B cell (primary cell): ENCODE results near the gene CDCA7. TPM values are rescaled to one million over a fixed set of nuclear protein-coding genes. Genes with fewer than 3 reads are reported as not detected.

Experiments used
- ATAC-seq: fragments of 200-7000 bp; cut with Tn5 transposase; one replicate; pipeline ENCODE4 v1.10.0; 2021; ENCODE audit warnings: low read depth, mild to moderate bottlenecking, moderate number of reproducible peaks, moderate library complexity
- CTCF ChIA-PET: fragments of 350-600 bp; sonication (Branson Sonifier 250); formaldehyde crosslinking; loops from one replicate; lab custom pipeline; 2021; ENCODE audit warnings: antibody characterized with exemption, inconsistent platforms; lab: Charles Lee
- POLR2A ChIA-PET: fragments of 350-600 bp; sonication (Branson Sonifier 250); formaldehyde crosslinking; loops from one replicate; lab custom pipeline; 2021; ENCODE audit warnings: antibody characterized with exemption; lab: Charles Lee
- DNase-seq: peaks from one replicate; pipeline ENCODE4 v3.0.0; 2013
- H2AFZ ChIP-seq: 2 replicates; pipeline ENCODE4 v1.6.1; 2012; ENCODE audit warnings: mild to moderate bottlenecking, low read depth, low read length; ENCODE audit not compliant: insufficient read depth, poor library complexity, severe bottlenecking
- H3K27ac ChIP-seq, 2 donors: 1 replicate in 1 of 2; 2 replicates in 1 of 2; pipeline ENCODE4 v1.5.1; 2012 to 2013; ENCODE audit warnings: low read length in 2 of 2, mild to moderate bottlenecking in 2 of 2, moderate library complexity in 1 of 2
- H3K27me3 ChIP-seq, 4 experiments: fragments of 200-600 bp in 1 of 4; sonication (generic) in 1 of 4; replicated peaks in 1 of 4; 1 replicate in 2 of 4; 2 replicates in 2 of 4; pipeline versions ENCODE4 v1.6.1 to v1.7.0; 2013 to 2016; ENCODE audit warnings: low read length in 3 of 4, mild to moderate bottlenecking in 2 of 4, mixed read lengths in 1 of 4, moderate library complexity in 1 of 4; ENCODE audit not compliant: insufficient read depth in 4 of 4, control insufficient read depth in 3 of 4; ENCODE audit errors: control extremely low read depth in 1 of 4
- H3K36me3 ChIP-seq, 2 experiments: replicated peaks in 1 of 2; 1 replicate in 1 of 2; 2 replicates in 1 of 2; pipeline versions ENCODE4 v1.6.1 to v1.7.1; 2013; ENCODE audit warnings: low read length in 1 of 2; ENCODE audit not compliant: insufficient read depth in 2 of 2, control insufficient read depth in 1 of 2; ENCODE audit errors: control extremely low read depth in 1 of 2, extremely low read depth in 1 of 2
- H3K4me1 ChIP-seq, 2 donors: fragments of 200-600 bp in 1 of 2; sonication (generic) in 1 of 2; 1 replicate in 1 of 2; 2 replicates in 1 of 2; pipeline versions ENCODE4 v1.5.1 to v1.6.1; 2013 to 2017; ENCODE audit warnings: low read length in 2 of 2; ENCODE audit not compliant: control insufficient read depth in 2 of 2, insufficient read depth in 2 of 2
- H3K4me2 ChIP-seq: replicated peaks from 2 replicates; pipeline ENCODE3; 2012; ENCODE audit warnings: mild to moderate bottlenecking, low read depth, low read length; ENCODE audit not compliant: poor library complexity, severe bottlenecking
- H3K4me3 ChIP-seq, 5 experiments: fragments of 200-600 bp in 1 of 5; sonication (generic) in 1 of 5; 1 replicate in 3 of 5; 2 replicates in 2 of 5; pipeline versions ENCODE4 v1.5.1 to v1.7.0; 2011 to 2016; ENCODE audit warnings: low read length in 4 of 5, mild to moderate bottlenecking in 4 of 5, low read depth in 2 of 5, control low read depth in 1 of 5, moderate library complexity in 1 of 5; ENCODE audit not compliant: insufficient read depth in 1 of 5; ENCODE audit errors: control extremely low read depth in 1 of 5, extremely low read depth in 1 of 5
- H3K79me2 ChIP-seq: fragments of 200-600 bp; sonication (generic); one replicate; pipeline ENCODE4 v1.6.0; 2016; ENCODE audit warnings: low read length; ENCODE audit not compliant: control insufficient read depth, insufficient read depth
- H3K9ac ChIP-seq: fragments of 200-600 bp; sonication (generic); 2 replicates; pipeline ENCODE4 v1.6.1; 2017; ENCODE audit warnings: mild to moderate bottlenecking, low read length, moderate library complexity
- H3K9me3 ChIP-seq, 3 donors: one replicate each; pipeline versions ENCODE4 v1.6.1 to v1.7.1; 2013; ENCODE audit warnings: low read length in 2 of 3; ENCODE audit not compliant: control insufficient read depth in 2 of 3, insufficient read depth in 1 of 3; ENCODE audit errors: control extremely low read depth in 1 of 3
- H4K20me1 ChIP-seq: 2 replicates; pipeline ENCODE4 v1.6.0; 2012; ENCODE audit warnings: mild to moderate bottlenecking, low read length; ENCODE audit not compliant: insufficient read depth, control insufficient read depth, poor library complexity, severe bottlenecking
- H3K27ac Mint-ChIP-seq: one replicate; pipeline ENCODE4 v1.8.0; 2021; ENCODE audit warnings: mixed read lengths
- H3K27me3 Mint-ChIP-seq: one replicate; pipeline ENCODE4 v1.8.0; 2021; ENCODE audit warnings: mixed read lengths
- H3K4me1 Mint-ChIP-seq: one replicate; pipeline ENCODE4 v1.8.0; 2021; ENCODE audit warnings: mixed read lengths
- H3K4me3 Mint-ChIP-seq: one replicate; pipeline ENCODE4 v1.8.0; 2021; ENCODE audit warnings: mixed read lengths
- H3K9me3 Mint-ChIP-seq: one replicate; pipeline ENCODE4 v1.8.0; 2022; ENCODE audit warnings: mixed read lengths; ENCODE audit not compliant: insufficient read depth
- EZH2 ChIP-seq: IDR thresholded peaks from 2 replicates; pipeline ENCODE4 v1.6.1; 2012; ENCODE audit warnings: borderline replicate concordance, low read depth, mild to moderate bottlenecking, moderate library complexity, low read length; ENCODE audit not compliant: insufficient read depth, poor library complexity, severe bottlenecking
- WGBS: methylation state at CpG from one replicate; pipeline ENCODE4 v1.1.5; 2013; ENCODE audit warnings: missing lambda C conversion rate; ENCODE audit not compliant: insufficient coverage; 5-methylcytosine and 5-hydroxymethylcytosine counted together
- intact Hi-C: fragments of 100-400 bp; cut with micrococcal nuclease; formaldehyde crosslinking; loops from one replicate; pipeline ENCODE4 v1.10.0; 2022
- polyA plus RNA-seq: library from polyadenylated mRNA; depleted of rRNA; stranded (reverse); fragments of >200 nt; gene quantifications from 2 replicates; pipeline ENCODE4 v1.2.3, GENCODE V29; 2012
- total RNA-seq, 2 donors: library from RNA; stranded (reverse); fragments of 120-200 nt in 1 of 2; gene quantifications; 1 replicate in 1 of 2; 2 replicates in 1 of 2; pipeline versions ENCODE4 v1.2.3 to v1.2.4, GENCODE V29; 2013 to 2022
- TF ChIP-seq, protein P1 (sequence below): fragments of 200-600 bp; IDR thresholded peaks from one replicate; pipeline ENCODE4 v1.8.0; 2022; ENCODE audit warnings: antibody characterized with exemption, mild to moderate bottlenecking

CDCA7 gene
- total and polyA plus RNA-seq, 2 donors (not counting 1 experiment from before 2014, with no cell fraction given) = 2.4 to 3.2 TPM

GRCh38 chr2:173354073-173354581 lies 545 bp upstream of the CDCA7 start:
- peak overlapping the region; percentile 86 for H3K4me2 ChIP-seq
- no peak for TF ChIP-seq EZH2
- TF ChIP-seq, protein P1, sequence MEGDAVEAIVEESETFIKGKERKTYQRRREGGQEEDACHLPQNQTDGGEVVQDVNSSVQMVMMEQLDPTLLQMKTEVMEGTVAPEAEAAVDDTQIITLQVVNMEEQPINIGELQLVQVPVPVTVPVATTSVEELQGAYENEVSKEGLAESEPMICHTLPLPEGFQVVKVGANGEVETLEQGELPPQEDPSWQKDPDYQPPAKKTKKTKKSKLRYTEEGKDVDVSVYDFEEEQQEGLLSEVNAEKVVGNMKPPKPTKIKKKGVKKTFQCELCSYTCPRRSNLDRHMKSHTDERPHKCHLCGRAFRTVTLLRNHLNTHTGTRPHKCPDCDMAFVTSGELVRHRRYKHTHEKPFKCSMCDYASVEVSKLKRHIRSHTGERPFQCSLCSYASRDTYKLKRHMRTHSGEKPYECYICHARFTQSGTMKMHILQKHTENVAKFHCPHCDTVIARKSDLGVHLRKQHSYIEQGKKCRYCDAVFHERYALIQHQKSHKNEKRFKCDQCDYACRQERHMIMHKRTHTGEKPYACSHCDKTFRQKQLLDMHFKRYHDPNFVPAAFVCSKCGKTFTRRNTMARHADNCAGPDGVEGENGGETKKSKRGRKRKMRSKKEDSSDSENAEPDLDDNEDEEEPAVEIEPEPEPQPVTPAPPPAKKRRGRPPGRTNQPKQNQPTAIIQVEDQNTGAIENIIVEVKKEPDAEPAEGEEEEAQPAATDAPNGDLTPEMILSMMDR = no peak
- no peaks in the 10 kb centered on the region for H4K20me1 ChIP-seq
- peaks cover 27% of the 10 kb centered on the region for H3K27me3 Mint-ChIP-seq
- 0% methylated on average over 10 of the region's 19 CpGs for WGBS
- POLR2A ChIA-PET = interaction anchor here (0.6 kb wide), 1 partner anchor 1505 kb away, joined by 3 read pairs; no protein-coding TSS in a partner anchor
- CTCF ChIA-PET = interaction anchor here (1.1 kb wide), 1 partner anchor 9 kb away, joined by 3 read pairs; no protein-coding TSS in a partner anchor
- no peak overlapping the region for H3K27ac ChIP-seq
- H3K4me1 Mint-ChIP-seq = peaks cover 25% of the 10 kb centered on the region
- ATAC-seq = no peak
- peaks cover 0 to 3% (median 0%) of the 10 kb centered on the region in 3 donors for H3K9me3 ChIP-seq
- peak overlapping the region; percentile 39 for H3K27ac Mint-ChIP-seq
- H3K9ac ChIP-seq = peak overlapping the region; percentile 67
- H3K4me3 Mint-ChIP-seq = peak overlapping the region; percentile 88
- peak overlapping the region; percentile 48 to 68 (median 64) for H3K4me3 ChIP-seq
- H3K36me3 ChIP-seq = no peaks in the 10 kb centered on the region
- no peak for DNase-seq
- peaks cover 3% of the 10 kb centered on the region for H3K79me2 ChIP-seq
- H3K4me1 ChIP-seq = peaks cover 14 to 20% of the 10 kb centered on the region in 2 donors
- peaks cover 0 to 40% (median 16%) of the 10 kb centered on the region in 4 experiments for H3K27me3 ChIP-seq
- H3K9me3 Mint-ChIP-seq = no peaks in the 10 kb centered on the region
- H2AFZ ChIP-seq = peak overlapping the region; percentile 79
- intact Hi-C loops = loop anchor here (1.0 to 5.0 kb wide), 2 partner anchors 894 to 988 kb away; partner anchors contain the start of gene OLA1
